A549 (cell line): ENCODE data around the gene EXOSC5. TPM values are rescaled to one million over a fixed set of nuclear protein-coding genes. Genes with fewer than 3 reads are reported as not detected.

ENCODE experiments used
- ATAC-seq, 2 experiments: fragments of 200-7000 bp in 1 of 2; fragments of >200 bp in 1 of 2; cut with Nextera tagmentation in 1 of 2; cut with Tn5 transposase in 1 of 2; 3 replicates each; pipeline versions ENCODE4 v1.8.0 to v1.9.1; 2018 to 2020; ENCODE audit warnings: mild to moderate bottlenecking in 1 of 2, moderate library complexity in 1 of 2
- CTCF ChIA-PET: fragments of 300-600 bp; sonication (Branson Sonifier 250); formaldehyde crosslinking; extraction: SDS; loops from one replicate; lab custom pipeline; 2021; ENCODE audit warnings: antibody characterized with exemption, inconsistent platforms; lab: Yijun Ruan, JAX
- POLR2A ChIA-PET: fragments of 350-600 bp; formaldehyde crosslinking; extraction: SDS; loops from one replicate; lab custom pipeline; 2021; ENCODE audit warnings: antibody characterized with exemption, inconsistent platforms; lab: Yijun Ruan, JAX
- DNase-seq, 2 experiments: peaks; one replicate each; pipeline versions ENCODE4 v3.0.0 to v3.0.0-alpha.2; 2011 to 2016; ENCODE audit warnings: low read depth in 1 of 2, low spot score in 1 of 2
- FAIRE-seq: peaks from 2 replicates; lab custom pipeline; 2011; peaks lifted over from hg19 to GRCh38; lab: Jason Lieb, UNC
- H3K27ac ChIP-seq, 2 experiments: fragments of >200 bp; sonication (Bioruptor Twin); formaldehyde crosslinking; 3 replicates each; pipeline ENCODE4 v1.5.1; 2016 to 2017
- H3K4me1 ChIP-seq: fragments of >200 bp; sonication (Bioruptor Twin); formaldehyde crosslinking; 3 replicates; pipeline ENCODE4 v1.6.1; 2016
- H3K4me2 ChIP-seq: fragments of >200 bp; sonication (Bioruptor Twin); formaldehyde crosslinking; 3 replicates; pipeline ENCODE4 v1.6.1; 2016
- H3K4me3 ChIP-seq: fragments of >200 bp; sonication (Bioruptor Twin); formaldehyde crosslinking; 3 replicates; pipeline ENCODE4 v1.5.1; 2016
- H3K9me3 ChIP-seq: fragments of >200 bp; sonication (Bioruptor Twin); formaldehyde crosslinking; 3 replicates; pipeline ENCODE4 v1.6.1; 2016
- CBX2 ChIP-seq: fragments of 200-600 bp; sonication (generic); IDR thresholded peaks from 2 replicates; pipeline ENCODE4 v1.6.1; 2016; ENCODE audit warnings: low read depth, mild to moderate bottlenecking, borderline replicate concordance
- CBX8 ChIP-seq: fragments of 200-600 bp; sonication (generic); IDR thresholded peaks from 2 replicates; pipeline ENCODE4 v1.6.1; 2016
- EHF ChIP-seq: fragments of 250-450 bp; sonication (Bioruptor Pico); IDR thresholded peaks from 2 replicates; pipeline ENCODE4 v1.5.0; 2020; ENCODE audit warnings: mild to moderate bottlenecking
- EHMT2 ChIP-seq: fragments of 200-600 bp; sonication (generic); IDR thresholded peaks from 2 replicates; pipeline ENCODE4 v1.6.1; 2016; ENCODE audit warnings: antibody characterized with exemption, low read depth, mild to moderate bottlenecking, moderate library complexity
- EP300 ChIP-seq, 2 experiments: fragments of >200 bp; sonication (Bioruptor Twin); formaldehyde crosslinking; IDR thresholded peaks; 2 replicates in 1 of 2; 3 replicates in 1 of 2; pipeline ENCODE4 v1.6.1; 2016 to 2017
- FOSB ChIP-seq: fragments of 250-450 bp; sonication (Bioruptor Pico); IDR thresholded peaks from 2 replicates; pipeline ENCODE4 v1.5.0; 2020; ENCODE audit warnings: mild to moderate bottlenecking, moderate library complexity
- HOXB13 ChIP-seq: fragments of 250-450 bp; sonication (Bioruptor Pico); IDR thresholded peaks from 2 replicates; pipeline ENCODE4 v1.5.0; 2020; ENCODE audit warnings: low read depth, mild to moderate bottlenecking, moderate library complexity
- JUN ChIP-seq, 2 experiments: fragments of >200 bp; sonication (Bioruptor Twin); formaldehyde crosslinking; IDR thresholded peaks; 2 replicates in 1 of 2; 3 replicates in 1 of 2; pipeline ENCODE4 v1.6.1; 2016 to 2017
- KDM1A ChIP-seq: fragments of 200-600 bp; sonication (generic); IDR thresholded peaks from 2 replicates; pipeline ENCODE4 v1.6.1; 2016; ENCODE audit warnings: low read depth, mild to moderate bottlenecking
- KDM5A ChIP-seq: fragments of 200-600 bp; sonication (generic); IDR thresholded peaks from 2 replicates; pipeline ENCODE4 v1.6.1; 2016; ENCODE audit warnings: antibody characterized with exemption, mild to moderate bottlenecking
- POLR2A ChIP-seq: IDR thresholded peaks from 2 replicates; pipeline ENCODE4 v1.6.1; 2012; ENCODE audit warnings: mild to moderate bottlenecking, low read length
- POLR2AphosphoS2 ChIP-seq: conservative IDR thresholded peaks from 2 replicates; pipeline ENCODE4 v1.6.1; 2012; ENCODE audit warnings: low read length, improper control_type of control experiment, inconsistent platforms
- RARB ChIP-seq: fragments of 250-450 bp; sonication (Bioruptor Pico); IDR thresholded peaks from 2 replicates; pipeline ENCODE4 v1.8.0; 2021; ENCODE audit warnings: mild to moderate bottlenecking, moderate library complexity
- RCOR1 ChIP-seq: fragments of 150-350 bp; IDR thresholded peaks from 2 replicates; pipeline ENCODE4 v1.6.1; 2014; ENCODE audit warnings: antibody characterized with exemption, low read length, low read depth
- RFX5 ChIP-seq: fragments of 450-650 bp; IDR thresholded peaks from 2 replicates; pipeline ENCODE4 v1.7.1; 2014; ENCODE audit warnings: antibody characterized with exemption, mild to moderate bottlenecking, moderate library complexity
- RNF2 ChIP-seq: fragments of 200-600 bp; sonication (generic); IDR thresholded peaks from 2 replicates; pipeline ENCODE4 v1.6.1; 2016; ENCODE audit warnings: low read depth, mild to moderate bottlenecking, antibody characterized with exemption, moderate library complexity, borderline replicate concordance
- TP53 ChIP-seq: fragments of 250-450 bp; sonication (Bioruptor Pico); IDR thresholded peaks from 2 replicates; pipeline ENCODE4 v1.5.0; 2021; ENCODE audit warnings: mild to moderate bottlenecking, moderate library complexity
- ZSCAN20 ChIP-seq: fragments of 250-450 bp; sonication (Bioruptor Pico); IDR thresholded peaks from 2 replicates; pipeline ENCODE4 v1.8.0; 2022; ENCODE audit warnings: mild to moderate bottlenecking, moderate library complexity
- WGBS: methylation state at CpG from one replicate; pipeline ENCODE4 v1.1.6; 2017; ENCODE audit errors: missing lambda C conversion rate; 5-methylcytosine and 5-hydroxymethylcytosine counted together
- polyA plus RNA-seq, 4 experiments: library from polyadenylated mRNA; depleted of rRNA in 3 of 4; stranded (reverse); fragments of >200 nt; fragmentation: RNase III in 1 of 4; extraction: RNeasy Plus Mini Kit Qiagen cat#74134 plus additional on column Dnase treatment in 1 of 4; gene quantifications; 2 replicates in 3 of 4; 3 replicates in 1 of 4; pipeline ENCODE4 v1.2.3, GENCODE V29; 2011 to 2017
- TF ChIP-seq, protein P1 (sequence below): fragments of 200-600 bp; sonication (generic); IDR thresholded peaks from 2 replicates; pipeline ENCODE4 v1.6.1; 2016; ENCODE audit warnings: antibody characterized with exemption, mild to moderate bottlenecking, moderate library complexity
- TF ChIP-seq, protein P2 (sequence below): fragments of 250-450 bp; sonication (Bioruptor Pico); IDR thresholded peaks from 2 replicates; pipeline ENCODE4 v1.5.0; 2021; ENCODE audit warnings: mild to moderate bottlenecking, moderate library complexity, borderline replicate concordance
- TF ChIP-seq, protein P3 (sequence below): fragments of 250-450 bp; sonication (Bioruptor Pico); IDR thresholded peaks from 2 replicates; pipeline ENCODE4 v1.5.0; 2020; ENCODE audit warnings: low read depth, mild to moderate bottlenecking, moderate library complexity
- TF ChIP-seq, protein P4 (sequence below): fragments of >200 bp; sonication (Bioruptor Twin); formaldehyde crosslinking; IDR thresholded peaks from 3 replicates; pipeline ENCODE4 v1.6.1; 2016
- TF ChIP-seq, protein P5 (sequence below): fragments of 150-350 bp; IDR thresholded peaks from 2 replicates; pipeline ENCODE4 v1.6.1; 2014; ENCODE audit warnings: low read depth, mild to moderate bottlenecking, low read length

EXOSC5 gene
- polyA plus RNA-seq, 2 of the 4 experiments (the other 2 are of a cell fraction): 63.7 to 109 TPM

DNA sequence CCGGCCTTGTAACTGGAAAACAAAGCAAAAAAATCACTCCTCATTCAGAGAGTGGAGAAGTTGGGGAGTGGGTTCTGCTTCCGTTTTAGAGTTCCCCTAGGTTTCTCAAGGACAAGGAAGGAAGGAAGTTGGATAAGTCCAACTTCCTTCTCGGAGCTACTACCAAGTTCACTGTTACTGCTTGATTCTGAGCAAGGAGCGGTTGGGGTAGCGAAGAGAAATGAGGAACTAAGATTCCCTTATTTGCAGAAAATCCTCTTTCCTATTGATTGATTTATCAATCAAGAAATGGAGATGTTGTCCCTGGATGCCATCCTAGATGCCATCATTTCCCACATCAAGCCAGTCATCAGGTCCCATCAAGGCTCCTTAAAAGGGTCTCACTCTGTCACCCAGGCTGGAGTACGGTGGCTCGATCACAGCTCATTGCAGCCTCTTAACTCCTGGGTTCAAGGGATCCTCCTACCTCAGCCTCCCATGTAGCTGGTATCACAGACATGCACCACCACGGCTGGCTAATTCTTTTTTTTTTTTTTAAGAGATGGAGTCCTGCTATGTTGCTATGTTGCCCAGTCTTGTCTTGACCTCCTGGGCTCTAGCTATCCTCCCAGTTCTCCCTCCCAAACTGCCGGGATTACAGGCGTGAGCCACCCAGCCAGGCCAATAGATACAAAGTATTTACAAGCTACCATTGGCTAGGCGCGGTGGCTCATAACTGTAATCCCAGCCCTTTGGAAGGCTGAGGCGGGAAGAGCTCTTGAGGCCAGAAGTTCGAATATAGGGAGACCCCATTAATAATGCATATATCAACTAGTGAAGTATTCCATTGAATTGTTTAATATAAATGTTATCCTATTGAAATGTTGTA lies 32.4 kb downstream of the EXOSC5 start:
- ChIA-PET CTCF (interaction anchor here (0.6 to 13.8 kb wide), 20 partner anchors 8 to 845 kb away, joined by 3 to 197 read pairs (median 4); partner anchors contain the start of genes CCDC97, DMAC2, HNRNPUL1 and TGFB1), POLR2A (interaction anchor here (0.5 to 4.5 kb wide), 29 partner anchors 8 to 901 kb away, joined by 3 to 96 read pairs (median 5); partner anchors contain the start of genes ACTMAP, DMAC2, HNRNPUL1 and RAB4B)
- Histone ChIP-seq H3K9me3 (no peaks in the 10 kb centered on the region), H3K4me2 (peak overlapping the region; percentile 77), H3K4me1 (peaks cover 51% of the 10 kb centered on the region)
- peak; percentile 13 for FAIRE-seq
- TF ChIP-seq, protein P1, sequence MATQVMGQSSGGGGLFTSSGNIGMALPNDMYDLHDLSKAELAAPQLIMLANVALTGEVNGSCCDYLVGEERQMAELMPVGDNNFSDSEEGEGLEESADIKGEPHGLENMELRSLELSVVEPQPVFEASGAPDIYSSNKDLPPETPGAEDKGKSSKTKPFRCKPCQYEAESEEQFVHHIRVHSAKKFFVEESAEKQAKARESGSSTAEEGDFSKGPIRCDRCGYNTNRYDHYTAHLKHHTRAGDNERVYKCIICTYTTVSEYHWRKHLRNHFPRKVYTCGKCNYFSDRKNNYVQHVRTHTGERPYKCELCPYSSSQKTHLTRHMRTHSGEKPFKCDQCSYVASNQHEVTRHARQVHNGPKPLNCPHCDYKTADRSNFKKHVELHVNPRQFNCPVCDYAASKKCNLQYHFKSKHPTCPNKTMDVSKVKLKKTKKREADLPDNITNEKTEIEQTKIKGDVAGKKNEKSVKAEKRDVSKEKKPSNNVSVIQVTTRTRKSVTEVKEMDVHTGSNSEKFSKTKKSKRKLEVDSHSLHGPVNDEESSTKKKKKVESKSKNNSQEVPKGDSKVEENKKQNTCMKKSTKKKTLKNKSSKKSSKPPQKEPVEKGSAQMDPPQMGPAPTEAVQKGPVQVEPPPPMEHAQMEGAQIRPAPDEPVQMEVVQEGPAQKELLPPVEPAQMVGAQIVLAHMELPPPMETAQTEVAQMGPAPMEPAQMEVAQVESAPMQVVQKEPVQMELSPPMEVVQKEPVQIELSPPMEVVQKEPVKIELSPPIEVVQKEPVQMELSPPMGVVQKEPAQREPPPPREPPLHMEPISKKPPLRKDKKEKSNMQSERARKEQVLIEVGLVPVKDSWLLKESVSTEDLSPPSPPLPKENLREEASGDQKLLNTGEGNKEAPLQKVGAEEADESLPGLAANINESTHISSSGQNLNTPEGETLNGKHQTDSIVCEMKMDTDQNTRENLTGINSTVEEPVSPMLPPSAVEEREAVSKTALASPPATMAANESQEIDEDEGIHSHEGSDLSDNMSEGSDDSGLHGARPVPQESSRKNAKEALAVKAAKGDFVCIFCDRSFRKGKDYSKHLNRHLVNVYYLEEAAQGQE: no peak
- TF ChIP-seq EHMT2 (0 out of 2 replicates have a peak, but pooled peaks have one; percentile 61), EHF (peak; percentile 60; the same call in 1 of the 2 replicates), POLR2A (0 out of 2 replicates have a peak, but pooled peaks have one; percentile 1), HOXB13 (CRISPR knock-in tag) (peak; percentile 68; the same call in 1 of the 2 replicates), RNF2 (no peak), KDM1A (0 out of 2 replicates have a peak, but pooled peaks have one; percentile 10), TP53 (CRISPR knock-in tag) (0 out of 2 replicates have a peak, but pooled peaks have one; percentile 1), FOSB (CRISPR knock-in tag) (peak; percentile 34; the same call in 1 of the 2 replicates), JUN (IDR thresholded peaks at IDR 0.05) (no peak)
- TF ChIP-seq, protein P2, sequence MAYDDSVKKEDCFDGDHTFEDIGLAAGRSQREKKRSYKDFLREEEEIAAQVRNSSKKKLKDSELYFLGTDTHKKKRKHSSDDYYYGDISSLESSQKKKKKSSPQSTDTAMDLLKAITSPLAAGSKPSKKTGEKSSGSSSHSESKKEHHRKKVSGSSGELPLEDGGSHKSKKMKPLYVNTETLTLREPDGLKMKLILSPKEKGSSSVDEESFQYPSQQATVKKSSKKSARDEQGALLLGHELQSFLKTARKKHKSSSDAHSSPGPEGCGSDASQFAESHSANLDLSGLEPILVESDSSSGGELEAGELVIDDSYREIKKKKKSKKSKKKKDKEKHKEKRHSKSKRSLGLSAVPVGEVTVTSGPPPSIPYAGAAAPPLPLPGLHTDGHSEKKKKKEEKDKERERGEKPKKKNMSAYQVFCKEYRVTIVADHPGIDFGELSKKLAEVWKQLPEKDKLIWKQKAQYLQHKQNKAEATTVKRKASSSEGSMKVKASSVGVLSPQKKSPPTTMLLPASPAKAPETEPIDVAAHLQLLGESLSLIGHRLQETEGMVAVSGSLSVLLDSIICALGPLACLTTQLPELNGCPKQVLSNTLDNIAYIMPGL (CRISPR knock-in tag): peak; percentile 46; the same call in 1 of the 2 replicates
- TF ChIP-seq, protein P3, sequence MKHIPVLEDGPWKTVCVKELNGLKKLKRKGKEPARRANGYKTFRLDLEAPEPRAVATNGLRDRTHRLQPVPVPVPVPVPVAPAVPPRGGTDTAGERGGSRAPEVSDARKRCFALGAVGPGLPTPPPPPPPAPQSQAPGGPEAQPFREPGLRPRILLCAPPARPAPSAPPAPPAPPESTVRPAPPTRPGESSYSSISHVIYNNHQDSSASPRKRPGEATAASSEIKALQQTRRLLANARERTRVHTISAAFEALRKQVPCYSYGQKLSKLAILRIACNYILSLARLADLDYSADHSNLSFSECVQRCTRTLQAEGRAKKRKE (CRISPR knock-in tag): 0 out of 2 replicates have a peak, but pooled peaks have one; percentile 48
- TF ChIP-seq, all 56 proteins: peak for 9
- Histone ChIP-seq H3K27ac (peak overlapping the region; percentile 92 to 94), H3K4me3 (peak overlapping the region; percentile 66)
- peak in 1 of 2 experiments; percentile 5; a peak in 1 of 6 replicates for ATAC-seq
- 73% methylated on average over 14 of the region's 14 CpGs for WGBS
- DNase-seq: no peak

DNA sequence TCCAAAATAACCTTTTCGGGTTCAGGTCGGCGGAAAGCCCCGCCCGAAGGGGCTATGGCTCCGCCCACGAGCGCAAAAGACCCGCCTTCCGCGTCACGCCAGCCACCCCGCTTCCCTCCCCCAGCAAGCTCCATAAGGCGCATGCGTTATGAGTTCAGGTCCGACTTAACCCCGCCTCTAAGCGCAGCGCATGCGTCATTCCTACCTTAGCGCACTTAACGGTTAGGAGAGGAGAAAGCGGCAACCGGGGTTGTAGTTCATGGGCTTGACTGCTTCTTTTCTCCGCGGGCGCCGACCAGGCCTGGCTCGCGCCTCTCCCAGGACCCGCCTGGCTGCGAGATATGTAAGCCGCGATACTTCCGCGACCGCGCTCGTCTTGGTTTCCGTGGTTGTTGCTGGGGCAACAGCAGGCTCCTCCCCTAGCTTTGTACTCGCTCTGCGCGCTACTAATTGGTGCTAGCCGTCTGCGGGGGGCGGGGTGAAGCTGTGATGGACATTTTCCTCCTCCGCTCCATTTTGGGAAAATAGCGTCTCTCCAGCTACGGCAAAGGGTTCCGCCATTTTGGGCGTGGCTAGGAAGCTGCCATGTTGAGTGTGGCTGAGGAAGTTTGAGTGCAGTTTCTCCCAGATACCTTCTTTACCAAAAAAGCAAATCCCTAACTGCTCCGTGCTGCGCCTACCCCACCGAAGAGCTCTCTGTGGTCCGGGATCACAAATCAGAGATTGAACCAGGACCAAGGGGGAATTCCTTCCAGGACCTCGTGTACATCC lies 33.2 kb downstream of the EXOSC5 start, which contains the start of gene B9D2:
TSS of gene B9D2 (minus strand) at position 397 of the 771 bp plus-strand sequence. CDS start 630 bp downstream, outside the sequence.
- Histone ChIP-seq H3K4me1 (peaks cover 49% of the 10 kb centered on the region), H3K4me3 (peak within 1 kb of the TSS; percentile 66), H3K27ac (peak within 1 kb of the TSS; percentile 92 to 94), H3K4me2 (peak within 1 kb of the TSS; percentile 82), H3K9me3 (no peaks in the 10 kb centered on the region)
- CTCF ChIA-PET: interaction anchor here (0.8 to 13.8 kb wide), 24 partner anchors 9 to 844 kb away, joined by 3 to 197 read pairs (median 4); partner anchors contain the start of genes CCDC97, DMAC2, TGFB1 and TMEM91
- DNase-seq (peak; percentile 100), ATAC-seq (peak; percentile 89 to 93), FAIRE-seq (peak; percentile 99)
- WGBS: 2% methylated on average over 56 of the region's 56 CpGs
- POLR2A ChIA-PET: interaction anchor here (0.5 to 4.5 kb wide), 42 partner anchors 9 to 900 kb away, joined by 3 to 96 read pairs (median 4); partner anchors contain the start of genes ACTMAP, COQ8B, DMAC2 and ERICH4
- TF ChIP-seq, protein P4, sequence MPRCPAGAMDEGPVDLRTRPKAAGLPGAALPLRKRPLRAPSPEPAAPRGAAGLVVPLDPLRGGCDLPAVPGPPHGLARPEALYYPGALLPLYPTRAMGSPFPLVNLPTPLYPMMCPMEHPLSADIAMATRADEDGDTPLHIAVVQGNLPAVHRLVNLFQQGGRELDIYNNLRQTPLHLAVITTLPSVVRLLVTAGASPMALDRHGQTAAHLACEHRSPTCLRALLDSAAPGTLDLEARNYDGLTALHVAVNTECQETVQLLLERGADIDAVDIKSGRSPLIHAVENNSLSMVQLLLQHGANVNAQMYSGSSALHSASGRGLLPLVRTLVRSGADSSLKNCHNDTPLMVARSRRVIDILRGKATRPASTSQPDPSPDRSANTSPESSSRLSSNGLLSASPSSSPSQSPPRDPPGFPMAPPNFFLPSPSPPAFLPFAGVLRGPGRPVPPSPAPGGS: peak; percentile 93; the same call in 2 of the 3 replicates
- TF ChIP-seq EP300 (IDR thresholded peaks at IDR 0.05) (no peak), POLR2AphosphoS2 (0 out of 2 replicates have a peak, but pooled peaks have one; percentile 14), ZSCAN20 (CRISPR knock-in tag) (no peak), CBX2 (no peak), RARB (CRISPR knock-in tag) (no peak), CBX8 (no peak), RFX5 (peak; percentile 73), RCOR1 (no peak), KDM5A (no peak)
- TF ChIP-seq, protein P5, sequence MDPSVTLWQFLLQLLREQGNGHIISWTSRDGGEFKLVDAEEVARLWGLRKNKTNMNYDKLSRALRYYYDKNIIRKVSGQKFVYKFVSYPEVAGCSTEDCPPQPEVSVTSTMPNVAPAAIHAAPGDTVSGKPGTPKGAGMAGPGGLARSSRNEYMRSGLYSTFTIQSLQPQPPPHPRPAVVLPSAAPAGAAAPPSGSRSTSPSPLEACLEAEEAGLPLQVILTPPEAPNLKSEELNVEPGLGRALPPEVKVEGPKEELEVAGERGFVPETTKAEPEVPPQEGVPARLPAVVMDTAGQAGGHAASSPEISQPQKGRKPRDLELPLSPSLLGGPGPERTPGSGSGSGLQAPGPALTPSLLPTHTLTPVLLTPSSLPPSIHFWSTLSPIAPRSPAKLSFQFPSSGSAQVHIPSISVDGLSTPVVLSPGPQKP: no peak
